ENCODE measurements around the gene RILPL1.
"Not testable (repeated sequence)": the region's sequence is repeated elsewhere in the genome, so short reads cannot be mapped to it uniquely, and the experiment has no call there.

The RILPL1 gene

DNA sequence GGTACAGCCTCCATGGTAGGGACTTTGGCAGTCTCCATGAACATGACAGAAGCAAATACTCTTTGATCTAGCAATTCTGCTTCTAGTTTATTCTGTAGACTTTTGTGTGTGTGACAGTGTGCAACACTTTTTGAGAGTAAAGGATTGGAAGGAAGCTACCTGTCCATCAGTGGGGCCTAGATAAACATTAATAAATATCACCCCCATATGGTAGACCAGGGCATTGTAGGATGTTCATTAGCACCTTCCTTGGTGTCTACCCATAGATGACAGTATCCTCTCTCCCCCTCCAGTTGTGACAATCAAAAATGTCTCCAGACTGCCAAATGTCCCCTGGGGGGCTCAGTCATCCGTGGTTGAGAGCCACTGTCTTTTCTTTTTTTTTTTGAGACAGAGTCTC is 64.7 kb downstream of the RILPL1 start:
- no peak for DNase-seq (ENCODE audit: low spot score)

DNA sequence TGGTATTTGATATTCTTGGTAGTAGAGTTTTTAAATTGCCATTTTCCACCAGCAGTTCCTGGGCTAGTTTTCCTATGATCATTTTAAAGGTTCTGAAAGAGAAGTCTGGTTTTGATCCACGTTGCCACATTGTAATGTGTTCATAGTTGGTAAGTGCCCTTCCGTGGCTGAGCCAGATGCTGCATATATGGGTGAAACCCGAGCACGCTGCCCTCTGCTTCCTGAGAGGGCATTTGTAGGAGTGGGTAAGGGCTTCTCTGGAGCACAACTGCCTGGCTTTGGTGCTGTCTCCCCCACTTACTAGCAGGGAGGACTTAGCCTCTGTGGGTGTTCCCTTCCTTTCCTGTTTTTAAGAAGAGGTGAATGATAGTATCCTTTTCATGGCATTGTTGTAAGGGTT is 68.4 kb downstream of the RILPL1 start:
- no peak for DNase-seq (ENCODE audit: low spot score)

DNA sequence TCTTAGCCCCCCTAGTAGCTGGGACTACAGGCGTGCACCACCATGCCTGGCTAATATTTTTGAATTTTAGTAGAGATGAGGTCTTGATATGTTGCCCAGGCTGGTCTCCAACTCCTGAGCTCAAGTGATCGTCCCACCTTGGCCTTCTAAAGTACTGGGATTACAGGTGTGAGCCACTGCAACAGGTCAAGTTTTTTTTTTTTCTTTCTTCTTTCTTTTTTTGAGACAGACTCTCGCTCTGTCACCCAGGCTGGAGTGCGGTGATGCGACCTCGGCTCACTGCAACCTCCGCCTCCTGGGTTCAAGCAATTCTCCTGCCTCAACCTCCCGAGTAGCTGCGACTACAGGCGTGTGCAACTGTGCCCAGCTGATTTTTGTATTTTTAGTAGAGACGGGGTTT is 70.3 kb downstream of the RILPL1 start:
- not testable (repeated sequence) for DNase-seq (ENCODE audit: low spot score)

DNA sequence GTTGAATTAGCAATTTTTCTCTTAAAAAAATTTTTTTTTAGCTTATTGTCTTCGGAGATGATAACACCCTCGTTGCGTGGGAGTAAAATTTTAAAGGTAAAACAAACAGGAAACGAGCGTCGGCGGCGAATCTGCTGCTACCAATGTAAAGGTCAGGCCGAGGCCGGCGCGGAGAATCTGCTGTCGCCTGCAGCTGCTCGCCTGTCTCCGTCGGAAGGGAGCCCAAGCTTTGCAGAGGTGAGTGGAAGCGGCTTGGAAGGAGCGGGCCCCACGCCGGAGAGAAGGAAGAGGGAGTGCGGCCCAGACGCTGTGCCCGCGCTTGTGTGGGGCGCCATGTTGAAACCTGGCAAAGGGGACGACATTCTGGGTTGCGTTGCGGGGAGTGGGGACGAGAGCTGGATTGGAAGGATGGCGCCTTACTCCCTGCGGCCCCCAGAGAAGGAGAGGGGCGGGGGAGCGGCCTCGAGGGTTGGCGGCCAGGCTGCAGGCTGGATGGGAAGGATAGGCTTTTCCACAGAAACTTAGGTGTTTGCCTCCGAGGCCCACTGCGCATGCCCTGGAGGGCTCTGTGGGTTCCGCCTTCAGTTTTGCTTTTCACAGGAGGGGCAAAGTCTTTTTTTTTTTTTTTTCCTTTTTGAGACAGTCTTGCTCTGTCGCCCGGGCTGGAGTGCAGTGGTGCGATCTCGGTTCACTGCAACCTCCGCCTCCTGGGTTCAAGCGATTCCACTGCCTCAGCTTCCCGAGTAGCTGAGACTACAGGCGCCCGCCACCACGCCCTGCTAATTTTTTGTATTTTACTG is 75.3 kb downstream of the RILPL1 start, which contains the start of gene SNRNP35:
SNRNP35 (plus strand) TSS at position 160 of the 800 bp plus-strand sequence. CDS start 7,402 bp downstream, outside the sequence.
- DNase-seq (ENCODE audit: low spot score): peak; percentile 69

DNA sequence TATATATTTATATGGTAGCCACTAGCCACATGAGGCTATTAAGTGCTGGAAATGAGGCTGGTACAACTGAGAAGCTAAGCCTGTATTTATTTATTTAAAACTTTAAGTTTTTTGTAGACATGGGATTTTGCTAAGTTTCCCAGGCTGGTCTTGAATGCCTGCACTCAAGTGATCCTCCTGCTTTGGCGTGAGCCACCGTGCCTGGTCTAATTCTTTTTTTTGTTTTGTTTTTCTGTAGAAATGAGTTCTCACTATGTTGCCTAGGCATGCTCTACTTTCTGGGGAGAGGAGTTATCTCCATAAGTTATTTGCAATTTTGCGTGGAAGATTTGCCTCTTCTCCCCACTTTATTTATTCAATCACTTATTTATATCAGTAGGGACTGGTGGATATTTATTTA is 80.4 kb downstream of the RILPL1 start:
- no peak for DNase-seq (ENCODE audit: low spot score)

DNA sequence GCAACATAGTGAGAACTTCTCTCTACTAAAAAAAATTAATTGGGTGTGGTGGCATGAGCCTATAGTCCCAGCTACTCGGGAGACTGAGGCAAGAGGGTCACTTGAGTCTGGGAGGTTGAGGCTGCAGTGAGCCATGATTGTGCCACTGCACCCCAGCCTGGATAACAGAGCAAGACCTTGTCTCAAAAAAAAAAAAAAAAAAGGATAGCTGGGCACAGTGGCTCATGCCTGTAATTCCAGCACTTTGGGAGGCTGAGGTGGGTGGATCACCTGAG is 81.3 kb downstream of the RILPL1 start:
- DNase-seq (ENCODE audit: low spot score): not testable (repeated sequence)

DNA sequence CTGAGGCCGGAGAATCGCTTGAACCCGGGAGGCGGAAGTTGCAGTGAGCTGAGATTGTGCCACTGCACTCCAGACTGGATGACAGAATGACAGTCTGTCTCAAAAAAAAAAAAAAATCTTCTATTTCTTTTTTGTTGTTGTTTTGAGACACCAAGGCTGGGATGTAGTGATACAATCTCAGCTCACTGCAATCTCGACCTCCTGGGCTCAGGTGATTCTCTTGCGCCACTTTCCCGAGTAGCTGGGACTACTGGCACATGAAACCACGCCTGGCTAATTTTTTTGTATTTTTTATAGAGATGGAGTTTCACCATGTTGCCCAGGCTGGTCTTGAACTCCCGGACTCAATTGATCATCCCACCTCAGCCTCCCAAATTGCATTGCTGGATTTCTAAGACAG is 82.9 kb downstream of the RILPL1 start:
- no peak for DNase-seq (ENCODE audit: low spot score)

DNA sequence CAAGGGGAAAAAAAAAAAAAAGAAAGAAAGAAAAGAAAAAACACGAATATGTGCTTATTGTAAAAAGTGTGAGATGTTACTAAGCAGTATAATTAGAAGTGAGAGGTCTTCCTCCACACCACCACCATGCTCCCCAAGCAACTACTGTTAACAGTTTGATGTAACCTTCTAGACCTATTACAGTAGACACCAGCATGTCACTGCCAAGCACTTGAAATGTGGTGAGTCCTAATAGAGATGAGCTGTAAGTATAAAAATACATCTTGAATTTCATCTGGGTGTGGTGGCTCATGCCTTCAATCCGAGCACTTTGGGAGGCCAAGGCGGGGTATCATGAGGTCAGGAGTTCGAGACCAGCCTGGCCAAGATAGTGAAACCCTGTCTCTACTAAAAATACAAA is 83.7 kb downstream of the RILPL1 start:
- DNase-seq (ENCODE audit: low spot score): no peak

DNA sequence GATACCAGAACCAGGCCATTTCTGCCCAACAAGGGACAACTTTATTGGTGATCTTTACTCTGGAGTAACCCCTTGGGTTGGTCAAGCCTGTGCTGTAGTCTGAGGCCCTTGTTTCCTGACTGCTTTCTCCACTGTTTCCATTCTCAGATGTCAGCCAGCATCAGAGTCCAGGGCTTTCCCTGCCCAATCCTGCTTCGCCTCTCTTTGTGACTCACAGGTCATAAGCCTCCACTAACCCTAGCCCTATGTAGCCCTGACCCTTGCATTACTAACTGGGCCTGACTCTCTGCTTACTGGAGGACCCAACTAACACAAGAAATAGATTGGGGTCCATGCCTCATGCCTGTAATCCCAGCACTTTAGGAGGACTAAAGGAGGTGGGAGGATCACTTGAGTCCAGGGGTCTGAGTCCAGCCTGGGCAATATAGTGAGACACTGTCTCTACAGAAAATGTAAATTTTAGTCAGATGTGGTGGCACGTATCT is 84.2 kb downstream of the RILPL1 start:
- DNase-seq (ENCODE audit: low spot score): no peak

DNA sequence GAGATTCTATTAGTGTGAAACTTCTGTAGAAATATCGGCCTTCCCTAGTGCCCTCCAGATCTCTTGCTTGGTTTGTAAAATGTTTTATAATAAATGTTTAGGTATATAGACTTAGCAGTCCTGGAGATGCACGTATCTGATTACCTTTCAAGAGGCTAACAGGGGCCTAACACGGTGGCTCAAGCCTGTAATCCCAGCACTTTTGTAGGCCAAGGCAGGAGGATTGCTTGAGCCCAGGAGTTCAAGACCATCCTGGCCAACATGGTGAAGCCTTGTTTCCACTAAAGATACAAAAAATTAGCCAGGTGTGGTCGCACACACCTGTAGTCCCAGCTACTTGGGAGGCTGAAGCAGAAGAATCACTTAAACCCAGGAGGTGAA is 87.2 kb downstream of the RILPL1 start:
- no peak for DNase-seq (ENCODE audit: low spot score)

DNA sequence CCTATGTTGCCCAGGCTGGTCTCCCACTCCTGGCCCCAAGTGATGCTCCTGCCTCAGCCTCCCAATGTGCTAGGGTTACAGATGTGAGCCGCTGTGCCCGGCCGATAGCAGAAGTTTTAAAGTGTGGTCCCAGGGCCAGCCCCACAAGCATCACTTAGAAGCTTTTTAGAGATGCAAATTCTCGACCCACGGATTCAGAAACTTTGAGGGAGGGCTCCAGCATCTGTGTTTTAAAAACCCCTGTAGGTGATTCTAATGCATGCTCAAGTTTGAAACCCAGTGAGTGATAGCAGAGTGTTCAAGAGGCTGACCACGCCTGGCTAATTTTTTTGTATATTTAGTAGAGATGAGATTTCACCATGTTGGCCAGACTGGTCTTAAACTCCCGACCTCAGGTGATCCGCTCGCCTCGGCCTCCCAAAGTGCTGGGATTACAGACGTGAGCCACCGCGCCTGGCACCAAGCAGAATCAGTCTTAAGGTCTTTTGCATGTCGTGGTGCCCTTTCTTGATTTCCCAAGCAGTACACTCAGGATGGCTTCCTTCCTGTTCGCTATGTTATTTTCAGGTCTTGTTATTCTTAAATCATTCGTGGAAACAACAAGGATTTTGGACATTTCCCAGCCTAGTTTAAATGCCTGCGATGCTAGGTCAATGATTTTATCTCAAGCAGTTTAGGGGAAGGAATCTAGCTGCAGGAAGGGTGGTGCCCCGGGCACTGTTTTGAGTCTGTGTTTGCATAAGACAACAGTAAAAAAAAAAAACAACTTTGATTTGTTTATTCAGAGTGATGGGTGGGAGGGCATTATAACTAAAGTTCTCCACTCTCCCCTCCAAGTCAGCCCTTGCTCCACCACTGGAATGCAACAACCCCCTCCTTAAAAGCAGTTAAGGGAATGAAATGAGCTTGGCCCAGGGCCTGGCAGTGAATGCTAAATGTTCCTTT is 87.9 kb downstream of the RILPL1 start:
- no peak for DNase-seq (ENCODE audit: low spot score)

DNA sequence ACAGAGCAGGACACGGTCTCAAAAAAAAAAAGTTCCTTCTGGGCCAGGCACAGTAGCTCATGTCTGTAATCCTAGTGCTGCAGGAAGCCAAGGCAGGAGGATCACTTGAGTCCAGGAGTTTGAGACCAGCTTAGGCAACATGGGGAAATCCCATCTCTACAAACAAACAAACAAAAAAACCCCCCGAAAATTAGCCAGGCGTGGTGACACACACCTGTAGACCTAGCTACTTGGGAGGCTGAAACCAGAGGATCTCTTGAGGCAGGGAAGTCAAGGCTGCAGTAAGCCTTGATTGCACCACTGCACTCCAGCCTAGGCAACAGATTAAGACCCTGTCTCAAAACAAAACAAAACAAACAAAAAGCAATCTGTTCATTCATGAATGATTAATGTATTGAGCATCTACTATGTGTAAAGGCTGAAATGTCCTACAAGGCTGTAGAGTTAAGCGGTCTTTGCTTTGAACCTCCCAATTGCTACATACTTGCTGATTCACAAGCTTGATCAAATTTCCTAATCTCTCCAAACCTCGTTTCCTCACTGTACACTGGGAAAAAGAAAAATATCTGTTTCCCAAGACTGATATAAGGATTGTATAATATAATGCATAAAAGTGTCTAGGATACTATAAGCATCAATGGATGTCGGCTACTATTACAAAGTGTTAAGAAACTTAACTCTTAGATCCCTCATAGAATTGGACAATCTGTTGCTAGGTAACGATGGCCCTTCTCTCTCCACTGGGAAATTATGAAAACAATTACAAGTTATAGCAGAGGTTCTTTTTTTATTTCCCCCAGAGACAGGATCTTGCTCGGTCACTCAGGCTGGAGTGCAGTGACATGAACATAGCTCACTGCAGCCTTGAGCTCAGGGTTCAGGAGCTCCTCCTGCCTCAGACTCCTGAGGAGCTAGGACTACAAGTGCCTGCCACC is 89.2 kb downstream of the RILPL1 start:
- no peak for DNase-seq (ENCODE audit: low spot score)

DNA sequence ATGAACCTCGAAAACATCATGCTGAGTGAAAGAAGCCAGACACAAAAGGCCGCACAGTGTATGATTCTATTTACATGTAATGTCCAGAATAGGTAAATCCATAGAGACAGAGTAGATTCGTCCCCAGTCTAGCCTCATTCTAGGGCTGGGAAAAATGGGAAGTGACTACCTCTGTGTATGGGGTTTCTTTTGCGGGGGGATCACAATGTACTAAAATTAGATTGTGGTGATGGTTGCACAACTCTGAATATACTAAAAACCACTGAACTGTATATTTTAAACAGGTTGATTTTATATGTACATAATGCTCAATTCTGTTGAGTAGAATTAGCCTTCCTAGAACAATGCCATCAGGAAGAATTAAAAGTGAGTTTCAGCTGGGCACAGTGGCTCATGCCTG is 90.7 kb downstream of the RILPL1 start:
- no peak for DNase-seq (ENCODE audit: low spot score)

DNA sequence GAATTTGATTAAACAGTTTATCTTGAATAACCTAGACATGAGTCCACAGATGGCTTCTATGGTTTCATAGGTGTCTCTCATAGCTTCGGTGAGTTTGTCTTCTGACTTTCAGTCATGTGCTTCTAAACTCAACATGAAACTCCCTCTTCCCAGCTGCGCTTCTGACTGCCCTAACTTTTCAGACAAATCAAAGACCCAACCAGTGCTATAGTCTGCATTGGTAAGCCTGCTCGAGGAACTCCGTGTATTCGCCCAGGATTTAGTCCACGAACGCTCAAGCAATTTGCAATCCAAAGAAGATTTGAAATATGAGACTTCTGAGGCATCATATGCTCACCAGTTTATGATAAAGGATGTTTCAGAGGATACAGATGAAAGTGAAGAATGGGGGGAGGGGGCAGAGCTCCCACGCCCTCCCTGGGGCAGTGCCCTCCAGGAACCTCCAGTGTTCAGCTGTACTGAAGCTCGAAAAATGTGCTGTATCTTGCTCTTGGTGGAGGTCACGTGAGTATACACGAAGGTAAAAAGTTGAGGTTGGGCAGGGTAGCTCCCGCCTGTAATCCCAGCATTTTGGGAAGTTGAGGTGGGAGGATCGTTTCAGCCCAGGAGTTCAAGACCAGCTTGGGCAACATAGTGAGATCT is 91.9 kb downstream of the RILPL1 start:
- no peak for DNase-seq (ENCODE audit: low spot score)

DNA sequence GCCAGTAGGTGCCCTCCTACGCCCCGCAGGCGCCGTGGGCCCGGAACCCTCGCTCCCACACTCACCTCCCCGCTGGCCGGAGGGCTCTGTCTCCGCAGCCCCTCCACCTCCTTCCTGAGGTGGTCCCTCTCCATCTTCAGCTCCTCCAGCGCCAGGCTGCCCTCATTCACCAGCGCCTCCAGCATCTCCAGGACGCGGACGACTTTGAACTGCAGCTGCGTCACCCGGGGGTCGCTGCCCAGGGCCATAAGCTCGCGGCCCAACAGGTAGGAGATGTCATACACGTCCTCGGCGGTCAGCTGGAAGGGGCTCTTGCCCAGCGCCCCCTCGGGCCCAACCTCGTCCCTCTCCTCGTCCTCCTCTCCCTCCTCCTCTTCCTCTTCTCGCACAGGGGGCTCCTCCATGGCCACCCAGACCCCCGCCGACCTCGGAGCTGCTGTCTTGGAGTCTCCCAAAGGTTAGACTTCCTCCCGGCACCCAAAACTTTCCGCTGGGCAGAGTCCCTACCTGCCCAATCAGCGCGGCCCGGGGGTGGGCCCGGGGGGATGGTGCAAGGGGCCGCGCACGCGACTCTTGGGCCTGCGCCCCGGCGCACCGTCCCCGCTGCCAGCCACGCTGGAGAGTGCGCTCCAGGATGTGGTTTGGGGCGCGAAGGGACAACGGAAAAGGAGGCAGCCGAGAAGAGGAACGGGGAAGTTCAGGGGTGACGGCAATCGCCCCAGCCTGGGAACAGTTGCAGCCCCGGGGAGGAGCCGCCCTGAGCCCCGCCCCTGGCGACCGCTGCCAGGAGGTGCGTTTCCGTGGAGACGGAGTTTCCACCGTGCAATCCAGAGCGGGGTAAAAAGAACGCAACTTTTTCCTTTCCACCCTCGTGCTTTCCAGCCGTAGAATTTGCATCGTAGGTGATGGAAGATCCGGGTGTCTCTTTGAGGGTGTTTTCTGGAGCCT is 97.2 kb downstream of the RILPL1 start, which contains the start of gene RILPL2:
RILPL2 (minus strand) TSS at position 668 of the 948 bp plus-strand sequence; CDS start at position 404, 264 bp downstream.
- peak; percentile 39 for DNase-seq (ENCODE audit: low spot score)

DNA sequence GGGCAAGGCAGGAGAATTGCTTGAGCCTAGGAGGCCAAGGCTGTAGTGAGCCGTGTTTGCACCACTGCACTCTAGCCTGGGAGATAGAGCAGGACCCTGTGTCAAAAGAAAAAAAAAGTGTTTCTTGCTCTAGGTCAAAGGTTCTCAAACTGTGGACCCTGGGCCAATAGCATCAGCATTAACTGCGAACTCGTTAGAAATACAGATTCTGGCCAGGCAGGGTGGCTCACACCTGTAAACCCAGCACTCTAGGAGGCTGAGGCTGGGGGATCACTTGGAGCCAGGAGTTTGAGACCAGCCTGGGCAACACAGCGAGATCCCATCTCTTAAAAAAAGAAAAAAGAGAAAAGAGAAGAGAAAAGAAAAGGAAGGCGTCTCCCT is 97.9 kb downstream of the RILPL1 start:
- no peak for DNase-seq (ENCODE audit: low spot score)

DNA sequence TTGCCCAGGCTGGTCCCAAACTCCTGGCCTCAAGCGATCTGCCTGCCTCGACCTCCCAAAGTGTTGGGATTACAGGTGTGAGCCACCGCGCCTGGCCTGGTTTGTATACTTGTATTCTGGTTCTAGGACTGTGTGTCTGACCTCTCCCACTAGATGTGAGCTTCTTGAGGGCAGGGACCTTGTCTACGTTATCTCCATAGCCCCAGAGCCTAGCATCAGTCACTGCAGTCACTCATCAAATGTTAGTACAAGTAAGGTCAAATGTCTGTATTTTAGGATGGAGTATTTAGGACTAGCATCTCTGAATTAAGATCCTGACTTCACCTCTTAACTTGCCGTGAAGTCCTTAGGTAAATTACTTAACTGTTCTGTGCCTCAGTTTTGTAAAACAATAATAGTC is 99.9 kb downstream of the RILPL1 start:
- no peak for DNase-seq (ENCODE audit: low spot score)

DNA sequence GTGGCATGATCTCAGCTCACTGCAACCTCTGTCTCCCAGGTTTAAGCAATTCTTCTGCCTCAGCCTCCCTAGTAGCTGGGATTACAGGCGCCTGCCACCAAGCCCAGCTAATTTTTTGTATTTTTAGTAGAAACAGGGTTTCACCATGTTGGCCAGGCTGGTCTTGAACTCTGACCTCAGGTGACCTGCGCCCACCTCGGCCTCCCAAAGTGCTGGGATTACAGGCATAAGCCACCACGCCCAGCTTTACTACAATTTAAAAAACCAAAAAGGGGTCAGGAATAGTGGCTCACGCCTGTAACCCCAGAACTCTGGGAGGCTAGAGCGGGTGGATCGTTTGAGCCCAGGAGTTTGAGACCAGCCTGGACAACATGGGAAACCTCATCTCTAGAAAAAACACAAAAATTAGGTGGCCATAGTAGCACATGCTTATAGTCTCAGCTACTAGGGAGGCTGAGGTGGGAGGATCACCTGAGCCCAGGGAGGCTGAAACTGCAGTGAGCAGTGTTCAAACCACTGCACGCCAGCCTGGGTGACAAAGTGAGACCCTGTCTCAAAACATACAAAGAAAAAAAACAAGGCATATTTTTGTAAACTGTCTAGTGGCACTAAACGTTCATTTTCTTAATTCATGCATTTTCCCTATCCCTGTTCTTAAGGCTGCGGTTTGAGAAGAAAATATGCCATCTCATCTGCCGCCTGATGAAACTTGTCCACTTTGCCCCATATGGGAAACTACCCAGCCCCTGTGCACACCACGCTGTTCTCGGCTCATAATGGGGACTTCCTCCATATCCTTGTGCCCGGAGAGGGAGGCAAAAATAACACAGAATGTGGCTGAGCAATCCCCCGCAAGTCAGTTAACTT is 101.3 kb downstream of the RILPL1 start:
- DNase-seq (ENCODE audit: low spot score): not testable (repeated sequence)

DNA sequence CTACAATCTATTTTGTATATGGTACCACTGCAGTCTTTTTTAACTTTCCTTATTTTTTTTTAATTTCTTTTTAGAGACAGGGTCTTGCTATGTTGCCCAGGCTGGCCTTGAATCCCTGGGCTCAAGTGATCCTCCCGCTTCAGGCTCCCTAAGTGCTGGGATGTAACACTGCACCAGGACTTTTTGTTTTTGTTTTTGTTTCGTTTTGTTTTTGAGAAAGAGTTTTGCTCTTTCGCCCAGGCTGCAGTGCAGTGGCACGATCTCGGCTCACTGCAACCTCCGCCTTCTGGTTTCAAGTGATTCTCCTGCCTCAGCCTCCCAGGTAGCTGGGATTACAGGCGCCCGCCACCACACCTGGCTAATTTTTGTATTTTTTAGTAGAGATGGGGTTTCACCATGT is 104.4 kb downstream of the RILPL1 start:
- DNase-seq (ENCODE audit: low spot score): not testable (repeated sequence)
